GM12891 (cell line): ENCODE data around the gene MED13L.

Experiments used
- DNase-seq: peaks from one replicate; pipeline ENCODE4 v3.0.0; 2011; ENCODE audit warnings: low spot score; ENCODE audit not compliant: insufficient read length
- FAIRE-seq: peaks from 2 replicates; lab custom pipeline; 2011; peaks lifted over from hg19 to GRCh38; lab: Jason Lieb, UNC
- PAX5 ChIP-seq: IDR thresholded peaks from 2 replicates; pipeline ENCODE4 v1.6.1; 2011; ENCODE audit warnings: low read length, moderate library complexity, mild to moderate bottlenecking; ENCODE audit not compliant: insufficient read depth, severe bottlenecking
- POLR2A ChIP-seq: IDR thresholded peaks from 2 replicates; pipeline ENCODE4 v1.6.1; 2011; ENCODE audit warnings: low read depth, low read length, control low read depth
- POLR2AphosphoS5 ChIP-seq: IDR thresholded peaks from 2 replicates; pipeline ENCODE4 v1.6.1; 2011; ENCODE audit warnings: low read depth, low read length, control low read depth
- POU2F2 ChIP-seq: IDR thresholded peaks from 2 replicates; pipeline ENCODE4 v1.6.1; 2011; ENCODE audit warnings: low read depth, mild to moderate bottlenecking, control low read depth, low read length, moderate library complexity
- SPI1 ChIP-seq: IDR thresholded peaks from 2 replicates; pipeline ENCODE4 v1.6.1; 2011; ENCODE audit warnings: low read depth, low read length, control low read depth
- TAF1 ChIP-seq: IDR thresholded peaks from 2 replicates; pipeline ENCODE4 v1.6.1; 2011; ENCODE audit warnings: low read depth, low read length, control low read depth

MED13L gene

GRCh38 chr12:116174006-116174405 is 103.5 kb downstream of the MED13L start:
- TF ChIP-seq POU2F2, result no peak
- no peak for TF ChIP-seq POLR2A
- no peak for TF ChIP-seq TAF1
- no peak for TF ChIP-seq PAX5
- TF ChIP-seq SPI1, result no peak
- TF ChIP-seq POLR2AphosphoS5, result no peak
- DNase-seq (no peak), FAIRE-seq (no peak)

- FAIRE-seq (peak; percentile 89), DNase-seq (no peak)
- TF ChIP-seq PAX5 (no peak), POU2F2 (no peak), POLR2AphosphoS5 (no peak), TAF1 (no peak), POLR2A (no peak), SPI1 (no peak)
These were observed 105.2 kb downstream of the MED13L start for GRCh38 chr12:116172224-116172849.

- DNase-seq (no peak), FAIRE-seq (peak; percentile 33)
- TF ChIP-seq SPI1, result no peak
- no peak for TF ChIP-seq POU2F2
- TF ChIP-seq POLR2A, result no peak
- no peak for TF ChIP-seq TAF1
- TF ChIP-seq PAX5, result no peak
- TF ChIP-seq POLR2AphosphoS5, result no peak
These were observed 105.9 kb downstream of the MED13L start for GRCh38 chr12:116171549-116171948.

GRCh38 chr12:116169071-116169470 is 108.4 kb downstream of the MED13L start:
- DNase-seq, result no peak
- no peak for FAIRE-seq
- TF ChIP-seq POU2F2 (no peak), POLR2A (no peak), SPI1 (no peak), PAX5 (no peak), TAF1 (no peak), POLR2AphosphoS5 (no peak)

GRCh38 chr12:116166306-116166705 is 111.2 kb downstream of the MED13L start:
- TF ChIP-seq POLR2A (no peak), SPI1 (no peak), POU2F2 (no peak), POLR2AphosphoS5 (no peak), PAX5 (no peak), TAF1 (no peak)
- FAIRE-seq, result no peak
- no peak for DNase-seq

- DNase-seq (no peak), FAIRE-seq (no peak)
- TF ChIP-seq POU2F2 (no peak), PAX5 (no peak), POLR2A (no peak), POLR2AphosphoS5 (no peak), TAF1 (no peak), SPI1 (no peak)
These were observed 112.5 kb downstream of the MED13L start for GRCh38 chr12:116165036-116165425.

- no peak for TF ChIP-seq POLR2A
- TF ChIP-seq POU2F2, result no peak
- TF ChIP-seq SPI1, result no peak
- no peak for TF ChIP-seq TAF1
- FAIRE-seq, result peak; percentile 26
- no peak for DNase-seq
These were observed 113.0 kb downstream of the MED13L start for GRCh38 chr12:116164250-116165035.

- FAIRE-seq (no peak), DNase-seq (no peak)
- TF ChIP-seq POLR2A, result no peak
- TF ChIP-seq POU2F2, result no peak
- TF ChIP-seq POLR2AphosphoS5, result no peak
- TF ChIP-seq PAX5, result no peak
- no peak for TF ChIP-seq SPI1
- no peak for TF ChIP-seq TAF1
These were observed 115.4 kb downstream of the MED13L start for GRCh38 chr12:116162071-116162470.

GRCh38 chr12:116161588-116161987 is 115.9 kb downstream of the MED13L start:
- DNase-seq (no peak), FAIRE-seq (no peak)
- TF ChIP-seq TAF1, result no peak
- TF ChIP-seq PAX5, result no peak
- no peak for TF ChIP-seq SPI1
- no peak for TF ChIP-seq POLR2AphosphoS5
- no peak for TF ChIP-seq POU2F2
- TF ChIP-seq POLR2A, result no peak
